Brain microvascular endothelial cell (primary cell): ENCODE data around the gene PFKL.

Experiments
- DNase-seq: peaks from one replicate; pipeline ENCODE4 v3.0.0-alpha.2; 2020
- H3K27ac ChIP-seq: fragments of 250-450 bp; sonication (Bioruptor Pico); 2 replicates; pipeline ENCODE4 v1.5.1; 2020; ENCODE audit warnings: mild to moderate bottlenecking, moderate library complexity
- H3K27me3 ChIP-seq: fragments of 250-450 bp; sonication (Bioruptor Pico); replicated peaks from 2 replicates; pipeline ENCODE4 v1.5.1; 2020; ENCODE audit warnings: mild to moderate bottlenecking
- H3K36me3 ChIP-seq: fragments of 250-450 bp; sonication (Bioruptor Pico); replicated peaks from 2 replicates; pipeline ENCODE4 v1.5.1; 2020; ENCODE audit warnings: mild to moderate bottlenecking
- H3K4me3 ChIP-seq: 2 replicates; pipeline ENCODE4 v1.5.1; 2011; ENCODE audit warnings: low read depth, mild to moderate bottlenecking, control low read depth, low read length, moderate library complexity
- in situ Hi-C: cut with HindIII; loops from 2 replicates; pipeline ENCODE4 v1.10.0; 2017; ENCODE audit warnings: low sequenced_read_pairs, low pct_ligation_motif_present
- TF ChIP-seq, protein P1 (sequence below): IDR thresholded peaks from 2 replicates; pipeline ENCODE4 v1.5.1; 2011; ENCODE audit warnings: low read depth, mild to moderate bottlenecking, moderate library complexity, low read length, control low read depth, inconsistent platforms; ENCODE audit errors: missing control alignments

PFKL gene

DNA sequence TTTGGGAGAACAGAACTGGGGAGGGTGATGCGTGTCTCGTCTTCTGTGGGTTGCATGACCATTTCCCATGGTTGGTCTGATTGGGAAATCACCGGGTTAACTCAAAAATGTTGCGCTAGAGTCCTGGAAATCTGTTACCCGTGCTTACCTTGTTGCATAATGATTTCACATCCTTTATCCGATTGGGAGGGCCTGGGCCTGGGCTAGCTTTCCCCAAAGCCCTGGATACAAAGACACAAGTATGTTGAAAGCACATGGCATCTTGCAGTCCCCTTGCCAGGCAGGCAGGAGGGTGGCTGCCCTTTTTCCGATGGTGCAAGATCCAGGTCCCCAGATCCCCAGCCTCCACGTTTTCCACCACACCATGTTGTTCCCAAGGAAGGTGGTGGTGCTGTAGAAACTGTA, 54.1 kb downstream of the PFKL start:
- in situ Hi-C loops: no loop called here
- TF ChIP-seq, protein P1, sequence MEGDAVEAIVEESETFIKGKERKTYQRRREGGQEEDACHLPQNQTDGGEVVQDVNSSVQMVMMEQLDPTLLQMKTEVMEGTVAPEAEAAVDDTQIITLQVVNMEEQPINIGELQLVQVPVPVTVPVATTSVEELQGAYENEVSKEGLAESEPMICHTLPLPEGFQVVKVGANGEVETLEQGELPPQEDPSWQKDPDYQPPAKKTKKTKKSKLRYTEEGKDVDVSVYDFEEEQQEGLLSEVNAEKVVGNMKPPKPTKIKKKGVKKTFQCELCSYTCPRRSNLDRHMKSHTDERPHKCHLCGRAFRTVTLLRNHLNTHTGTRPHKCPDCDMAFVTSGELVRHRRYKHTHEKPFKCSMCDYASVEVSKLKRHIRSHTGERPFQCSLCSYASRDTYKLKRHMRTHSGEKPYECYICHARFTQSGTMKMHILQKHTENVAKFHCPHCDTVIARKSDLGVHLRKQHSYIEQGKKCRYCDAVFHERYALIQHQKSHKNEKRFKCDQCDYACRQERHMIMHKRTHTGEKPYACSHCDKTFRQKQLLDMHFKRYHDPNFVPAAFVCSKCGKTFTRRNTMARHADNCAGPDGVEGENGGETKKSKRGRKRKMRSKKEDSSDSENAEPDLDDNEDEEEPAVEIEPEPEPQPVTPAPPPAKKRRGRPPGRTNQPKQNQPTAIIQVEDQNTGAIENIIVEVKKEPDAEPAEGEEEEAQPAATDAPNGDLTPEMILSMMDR: no peak
- Histone ChIP-seq H3K4me3 (no peak overlapping the region), H3K27ac (no peak overlapping the region), H3K36me3 (no peaks in the 10 kb centered on the region), H3K27me3 (peaks cover 25% of the 10 kb centered on the region)
- no peak for DNase-seq

DNA sequence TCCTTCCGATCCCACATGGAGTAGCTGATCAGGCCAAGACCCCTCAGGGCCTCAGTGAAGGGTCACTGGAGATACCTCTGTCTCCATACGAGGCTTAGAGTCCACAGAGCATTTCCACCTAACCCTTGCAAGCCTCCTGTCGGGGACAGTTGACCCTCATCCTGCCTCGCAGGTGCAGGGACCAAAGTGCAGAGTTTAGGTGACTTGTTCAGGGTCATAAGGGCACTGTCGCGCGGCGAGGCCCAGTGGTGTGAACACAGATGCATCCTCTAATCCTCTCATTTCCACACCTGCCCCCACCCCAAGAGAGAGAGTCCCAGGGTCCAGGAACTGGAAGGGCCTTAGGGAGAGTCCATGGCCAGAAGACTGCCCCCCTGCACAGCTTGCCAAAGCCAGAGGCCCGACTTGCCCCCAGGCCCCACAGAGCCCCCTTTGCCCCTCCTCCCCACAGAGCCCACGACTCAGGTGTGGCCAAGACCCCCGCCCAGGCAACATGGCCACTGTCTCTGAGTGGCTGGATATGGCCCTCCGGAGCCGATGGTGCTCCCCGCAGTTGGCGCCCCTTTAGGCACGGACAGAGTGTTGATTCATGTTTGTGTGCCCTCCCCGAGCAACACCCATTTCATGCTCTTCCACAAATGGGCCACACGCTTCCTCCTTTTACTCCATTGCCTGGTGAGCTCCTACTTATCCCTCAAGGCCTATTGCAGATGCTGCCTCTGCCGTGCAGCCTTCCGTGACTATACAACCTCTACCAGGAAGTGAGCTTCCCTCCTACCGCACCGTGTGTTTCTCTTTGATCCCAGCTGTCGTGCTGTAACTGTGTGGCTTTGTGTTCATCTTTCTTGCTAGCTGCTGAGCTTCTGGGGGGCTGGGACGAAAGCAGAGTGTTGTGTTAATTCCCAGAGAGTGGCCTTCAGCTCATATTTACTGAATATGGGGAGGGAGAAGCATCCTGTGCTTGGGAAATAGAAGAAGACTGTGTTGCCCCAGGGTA, 55.2 kb downstream of the PFKL start:
- no peaks in the 10 kb centered on the region for H3K36me3 ChIP-seq
- H3K27me3 ChIP-seq: peaks cover 14% of the 10 kb centered on the region
- in situ Hi-C loops: no loop called here
- H3K4me3 ChIP-seq: no peak overlapping the region
- TF ChIP-seq, protein P1: no peak
- H3K27ac ChIP-seq: no peak overlapping the region
- no peak for DNase-seq

DNA sequence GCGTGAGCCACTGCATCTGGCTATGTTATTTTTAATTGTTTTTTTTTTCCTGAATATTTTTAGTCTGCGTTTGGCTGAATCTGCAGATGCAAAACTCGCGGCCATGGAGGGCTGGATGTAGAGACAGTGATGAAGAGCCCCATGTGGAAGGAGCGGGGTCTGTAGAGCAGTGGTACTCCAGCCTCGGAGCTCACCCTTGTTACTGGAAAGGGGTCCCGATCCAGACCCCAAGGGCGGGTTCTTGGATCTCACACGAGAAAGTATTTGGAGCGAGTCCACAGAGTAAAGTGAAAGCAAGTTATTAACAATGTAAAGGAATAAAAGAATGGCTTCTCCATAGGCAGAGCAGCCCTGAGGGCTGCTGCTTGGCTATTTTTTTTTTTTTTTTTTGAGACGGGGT, 56.3 kb downstream of the PFKL start:
- TF ChIP-seq, protein P1: no peak
- H3K4me3 ChIP-seq: no peak overlapping the region
- in situ Hi-C loops: no loop called here
- no peaks in the 10 kb centered on the region for H3K36me3 ChIP-seq
- no peak overlapping the region for H3K27ac ChIP-seq
- DNase-seq: no peak
- peaks cover 8% of the 10 kb centered on the region for H3K27me3 ChIP-seq

DNA sequence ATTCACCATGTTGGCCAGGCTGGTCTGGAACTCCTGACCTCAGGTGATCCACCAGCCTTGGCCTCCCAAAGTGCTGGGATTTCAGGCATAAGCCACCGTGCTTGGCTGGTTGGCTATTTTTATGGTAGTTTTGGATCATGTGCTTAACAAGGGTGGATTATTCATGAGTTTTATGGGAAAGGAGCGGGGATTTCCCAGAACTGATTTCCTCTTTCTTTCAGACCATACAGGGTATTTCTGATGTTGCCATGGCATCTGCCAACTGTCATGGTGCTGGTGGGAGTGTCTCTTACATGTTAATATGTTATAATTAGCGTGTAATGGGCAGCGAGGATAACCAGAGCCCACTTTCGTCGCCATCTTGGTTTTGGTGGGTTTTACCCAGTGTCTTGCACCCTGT, 56.8 kb downstream of the PFKL start:
- TF ChIP-seq, protein P1: no peak
- no peak overlapping the region for H3K4me3 ChIP-seq
- peaks cover 3% of the 10 kb centered on the region for H3K27me3 ChIP-seq
- in situ Hi-C loops: no loop called here
- no peak for DNase-seq
- no peak overlapping the region for H3K27ac ChIP-seq
- H3K36me3 ChIP-seq: no peaks in the 10 kb centered on the region

DNA sequence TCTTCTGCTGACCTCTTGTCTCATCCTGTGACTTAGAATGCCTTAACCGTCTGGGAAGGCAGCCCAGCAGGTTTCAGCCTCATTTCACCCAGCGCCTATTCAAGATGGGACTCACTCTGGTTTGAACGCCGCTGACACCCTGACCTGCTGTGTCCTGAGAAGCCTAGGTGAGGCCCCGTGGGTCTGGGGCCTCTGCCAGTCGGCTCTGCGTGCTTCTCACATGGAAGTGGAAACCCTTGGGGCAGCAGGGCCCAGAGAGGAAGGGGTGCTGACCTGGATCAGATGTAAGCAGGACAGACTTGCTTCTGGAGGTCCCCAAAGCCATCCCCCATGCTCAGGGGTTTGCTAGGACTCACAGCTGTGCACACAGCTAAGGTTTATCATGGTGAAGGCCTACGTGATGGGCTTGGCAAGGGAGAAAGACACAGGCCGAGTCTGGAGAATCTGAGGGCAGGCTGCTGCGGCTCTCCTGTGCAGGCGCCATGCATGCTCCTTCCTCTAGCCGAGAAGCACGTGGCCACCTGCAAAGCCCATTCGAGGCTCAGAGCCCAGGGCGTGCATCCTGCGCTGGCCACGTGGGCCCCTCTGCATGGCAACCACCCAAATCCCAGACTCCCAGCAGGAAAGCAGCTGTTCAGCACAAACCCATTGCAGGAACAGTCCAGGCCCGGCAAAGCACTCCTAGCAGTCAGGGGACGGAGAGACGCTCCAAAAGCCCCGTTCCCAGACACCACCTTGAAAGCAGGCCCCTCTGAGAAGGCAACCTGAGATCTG, 57.4 kb downstream of the PFKL start:
- H3K36me3 ChIP-seq: no peaks in the 10 kb centered on the region
- in situ Hi-C loops: no loop called here
- no peak overlapping the region for H3K27ac ChIP-seq

More for the DNA sequence above, 57.4 kb downstream of the PFKL start:
- DNase-seq: no peak
- Histone ChIP-seq H3K4me3 (no peak overlapping the region), H3K27me3 (peaks cover 1% of the 10 kb centered on the region)
- TF ChIP-seq, protein P1: no peak
